GM19035 (cell line): ENCODE results near the gene RFFL.

Experiments used
- ATAC-seq: cut with Tn5 transposase; IDR thresholded peaks from one replicate; pipeline ENCODE4 v1.9.1; 2021; ENCODE audit not compliant: unreplicated experiment

The RFFL gene

DNA sequence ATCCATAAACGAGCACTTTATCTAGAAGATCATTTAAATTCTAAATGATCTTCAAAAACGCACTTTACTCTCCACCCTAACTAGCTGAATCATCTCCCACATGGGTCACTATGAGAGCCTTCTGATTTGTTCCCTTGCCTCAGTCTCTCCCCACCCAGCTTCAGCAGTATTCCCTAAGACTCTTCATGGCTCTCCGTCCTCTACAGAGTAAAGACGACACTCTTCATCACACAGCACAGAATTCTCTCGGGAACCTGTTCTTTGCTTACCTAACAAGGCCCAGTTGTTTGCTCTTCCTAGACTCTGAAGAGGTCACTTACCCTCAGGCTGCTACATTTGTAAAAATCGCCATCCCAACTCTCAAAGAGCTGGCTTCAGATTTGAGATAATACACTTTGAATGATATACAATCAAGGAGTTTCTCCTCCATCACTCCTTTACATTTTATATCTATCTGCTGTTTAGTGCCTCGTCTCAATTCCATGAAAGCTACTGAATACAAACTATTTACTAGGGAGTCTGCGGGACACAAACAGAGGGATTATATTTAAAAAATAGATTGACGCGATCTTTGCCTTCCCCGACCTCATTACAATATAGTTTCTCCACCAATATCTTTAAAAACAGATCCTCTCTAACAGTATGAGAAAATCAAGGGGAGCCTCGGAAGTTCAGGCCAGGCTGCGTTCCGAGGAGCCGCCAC lies 83.7 kb downstream of the RFFL start:
- no peak for ATAC-seq

- no peak for ATAC-seq
Observed at GRCh38 chr17:34979153-34979552, 84.4 kb downstream of the RFFL start.

DNA sequence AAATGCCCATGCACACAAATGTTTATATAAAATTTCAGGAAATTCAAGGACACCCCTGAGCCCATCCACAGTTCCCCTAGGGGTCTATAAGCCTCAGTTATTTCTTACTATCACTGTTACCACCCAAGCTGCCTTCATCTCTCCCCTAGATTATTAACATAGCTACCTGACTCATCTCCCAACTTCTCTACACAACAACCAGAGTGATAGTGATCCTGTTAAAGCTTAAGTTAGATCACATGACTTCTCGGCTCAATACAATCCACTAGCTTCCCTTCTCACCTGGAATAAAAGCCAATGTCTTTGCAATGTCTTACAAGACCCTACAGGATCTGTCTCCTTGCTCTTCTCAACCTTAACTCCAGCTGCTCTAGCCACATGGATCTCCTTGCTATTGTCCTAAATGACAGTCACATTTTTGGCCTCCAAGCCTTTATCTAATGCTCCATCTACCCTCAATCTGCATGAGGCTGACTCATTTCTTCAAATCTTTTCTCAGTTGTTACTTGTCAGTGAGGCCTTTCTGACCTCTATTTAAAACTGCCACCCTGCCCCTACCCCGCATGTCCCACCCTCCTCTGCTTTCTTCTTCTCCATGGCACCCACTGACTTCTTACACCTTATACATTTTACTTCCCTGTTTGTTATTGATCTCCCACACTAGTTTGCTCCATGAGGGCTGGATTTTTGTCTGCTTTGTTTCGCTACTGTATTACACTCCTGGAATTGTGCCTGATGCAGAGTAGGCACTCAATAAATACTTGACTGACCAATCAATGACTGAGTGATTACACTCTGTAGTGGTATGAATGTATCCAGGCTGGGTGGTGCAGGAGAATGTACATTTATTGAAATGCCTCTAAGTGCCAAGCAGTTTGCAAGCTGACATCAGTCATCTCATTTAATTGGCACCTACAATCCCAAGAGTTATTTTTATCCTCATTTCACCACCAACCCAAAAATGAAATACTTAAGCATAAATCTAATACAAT lies 88.4 kb downstream of the RFFL start:
- no peak for ATAC-seq

DNA sequence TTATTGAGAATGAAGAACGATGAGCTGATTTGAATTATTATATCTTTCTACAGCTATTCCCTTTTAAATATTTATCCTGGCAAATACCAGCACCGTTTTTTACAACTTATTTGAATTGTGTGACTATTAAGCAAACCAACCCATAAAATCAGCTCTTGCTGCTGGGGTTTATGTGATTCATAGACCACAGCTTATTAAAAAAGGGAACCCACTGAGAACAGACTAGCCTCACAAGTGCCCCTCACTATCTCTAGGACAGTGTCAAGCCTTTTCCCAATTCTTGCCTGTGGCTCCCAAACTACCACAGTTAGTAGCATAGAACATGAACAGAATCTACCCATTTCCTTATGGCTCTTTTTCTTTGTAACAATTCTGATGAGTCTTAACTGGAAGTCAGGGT lies 89.3 kb downstream of the RFFL start:
- ATAC-seq: no peak

GRCh38 chr17:34961093-34961911 lies 102.2 kb downstream of the RFFL start, which contains the start of the genes CCT6B and ZNF830:
Gene CCT6B, minus strand, starts transcription at chr17:34961460. Its CDS starts 67 bp downstream, at chr17:34961393.
Gene ZNF830, plus strand, starts transcription at chr17:34961540. Its CDS starts 27 bp downstream, at chr17:34961567.
- ATAC-seq: peak; percentile 91

- ATAC-seq: no peak
Observed at GRCh38 chr17:34958438-34958837, 105.1 kb downstream of the RFFL start.
